GM23338 (cell line): ENCODE data around the gene AGAP5.

Source experiments
- CREB1 ChIP-seq: fragments of 250-450 bp; sonication (Bioruptor Pico); IDR thresholded peaks from 2 replicates; pipeline ENCODE4 v1.5.0; 2020; ENCODE audit warnings: low read depth, mild to moderate bottlenecking, moderate library complexity
- POLR2AphosphoS5 ChIP-seq: IDR thresholded peaks from 2 replicates; pipeline ENCODE4 v1.6.1; 2016; ENCODE audit warnings: antibody characterized with exemption, low read depth
- TF ChIP-seq, protein P1 (sequence below), 2 experiments: fragments of 200-600 bp in 1 of 2; sonication (generic) in 1 of 2; conservative IDR thresholded peaks; 2 replicates each; pipeline versions ENCODE4 v1.5.1 to v1.6.1; 2016 to 2017; ENCODE audit warnings: antibody characterized with exemption in 2 of 2, low read depth in 2 of 2, mild to moderate bottlenecking in 2 of 2, moderate library complexity in 1 of 2
- TF ChIP-seq, protein P2 (sequence below): IDR thresholded peaks from one replicate; pipeline ENCODE4 v1.6.1; 2018; ENCODE audit warnings: antibody characterized with exemption; ENCODE audit not compliant: unreplicated experiment

- TF ChIP-seq, protein P1, sequence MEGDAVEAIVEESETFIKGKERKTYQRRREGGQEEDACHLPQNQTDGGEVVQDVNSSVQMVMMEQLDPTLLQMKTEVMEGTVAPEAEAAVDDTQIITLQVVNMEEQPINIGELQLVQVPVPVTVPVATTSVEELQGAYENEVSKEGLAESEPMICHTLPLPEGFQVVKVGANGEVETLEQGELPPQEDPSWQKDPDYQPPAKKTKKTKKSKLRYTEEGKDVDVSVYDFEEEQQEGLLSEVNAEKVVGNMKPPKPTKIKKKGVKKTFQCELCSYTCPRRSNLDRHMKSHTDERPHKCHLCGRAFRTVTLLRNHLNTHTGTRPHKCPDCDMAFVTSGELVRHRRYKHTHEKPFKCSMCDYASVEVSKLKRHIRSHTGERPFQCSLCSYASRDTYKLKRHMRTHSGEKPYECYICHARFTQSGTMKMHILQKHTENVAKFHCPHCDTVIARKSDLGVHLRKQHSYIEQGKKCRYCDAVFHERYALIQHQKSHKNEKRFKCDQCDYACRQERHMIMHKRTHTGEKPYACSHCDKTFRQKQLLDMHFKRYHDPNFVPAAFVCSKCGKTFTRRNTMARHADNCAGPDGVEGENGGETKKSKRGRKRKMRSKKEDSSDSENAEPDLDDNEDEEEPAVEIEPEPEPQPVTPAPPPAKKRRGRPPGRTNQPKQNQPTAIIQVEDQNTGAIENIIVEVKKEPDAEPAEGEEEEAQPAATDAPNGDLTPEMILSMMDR (conservative IDR thresholded peaks at IDR 0.05; ENCODE audit: low read depth in 2 of 2), result no peak
- TF ChIP-seq POLR2AphosphoS5 (no peak), CREB1 (CRISPR knock-in tag) (no peak)
- TF ChIP-seq, protein P2, sequence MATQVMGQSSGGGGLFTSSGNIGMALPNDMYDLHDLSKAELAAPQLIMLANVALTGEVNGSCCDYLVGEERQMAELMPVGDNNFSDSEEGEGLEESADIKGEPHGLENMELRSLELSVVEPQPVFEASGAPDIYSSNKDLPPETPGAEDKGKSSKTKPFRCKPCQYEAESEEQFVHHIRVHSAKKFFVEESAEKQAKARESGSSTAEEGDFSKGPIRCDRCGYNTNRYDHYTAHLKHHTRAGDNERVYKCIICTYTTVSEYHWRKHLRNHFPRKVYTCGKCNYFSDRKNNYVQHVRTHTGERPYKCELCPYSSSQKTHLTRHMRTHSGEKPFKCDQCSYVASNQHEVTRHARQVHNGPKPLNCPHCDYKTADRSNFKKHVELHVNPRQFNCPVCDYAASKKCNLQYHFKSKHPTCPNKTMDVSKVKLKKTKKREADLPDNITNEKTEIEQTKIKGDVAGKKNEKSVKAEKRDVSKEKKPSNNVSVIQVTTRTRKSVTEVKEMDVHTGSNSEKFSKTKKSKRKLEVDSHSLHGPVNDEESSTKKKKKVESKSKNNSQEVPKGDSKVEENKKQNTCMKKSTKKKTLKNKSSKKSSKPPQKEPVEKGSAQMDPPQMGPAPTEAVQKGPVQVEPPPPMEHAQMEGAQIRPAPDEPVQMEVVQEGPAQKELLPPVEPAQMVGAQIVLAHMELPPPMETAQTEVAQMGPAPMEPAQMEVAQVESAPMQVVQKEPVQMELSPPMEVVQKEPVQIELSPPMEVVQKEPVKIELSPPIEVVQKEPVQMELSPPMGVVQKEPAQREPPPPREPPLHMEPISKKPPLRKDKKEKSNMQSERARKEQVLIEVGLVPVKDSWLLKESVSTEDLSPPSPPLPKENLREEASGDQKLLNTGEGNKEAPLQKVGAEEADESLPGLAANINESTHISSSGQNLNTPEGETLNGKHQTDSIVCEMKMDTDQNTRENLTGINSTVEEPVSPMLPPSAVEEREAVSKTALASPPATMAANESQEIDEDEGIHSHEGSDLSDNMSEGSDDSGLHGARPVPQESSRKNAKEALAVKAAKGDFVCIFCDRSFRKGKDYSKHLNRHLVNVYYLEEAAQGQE, result no peak
Observed at GRCh38 chr10:73649876-73650536, 47.9 kb downstream of the AGAP5 start.
